Left colon (tissue), 2 donors: ENCODE measurements around the gene SLC25A39. TPM values are rescaled to one million over a fixed set of nuclear protein-coding genes. Genes with fewer than 3 reads are reported as not detected.
"Not testable (repeated sequence)": the region's sequence is repeated elsewhere in the genome, so short reads cannot be mapped to it uniquely, and the experiment has no call there.

Experiments
- ATAC-seq: fragments of 200-7000 bp; cut with Tn5 transposase; one replicate; pipeline ENCODE4 v1.9.1; 2020; ENCODE audit warnings: mild to moderate bottlenecking, moderate library complexity
- DNase-seq, 2 donors: peaks; one replicate each; pipeline ENCODE4 v3.0.0-alpha.2; 2020
- intact Hi-C, 2 donors: fragments of 100-400 bp; cut with DNase I in 1 of 2; cut with micrococcal nuclease in 1 of 2; formaldehyde crosslinking; loops; one replicate each; pipeline versions ENCODE4 v1.11.2 to v1.14.0; 2022; cut with DNase I, micrococcal nuclease
- total RNA-seq, 2 donors: library from RNA; stranded (reverse); fragmentation: NEBNext Ultra II Directional; extraction: Animal tissue kit (Norgen Biotek cat#: 25700); gene quantifications; one replicate each; pipeline ENCODE4 v1.2.1, GENCODE V29; 2021
- donor health status: DM: no; HTN: no; CAD: no.
- donor health status: DM: yes; HTN: yes; CAD: no.

The SLC25A39 gene
- total RNA-seq, 2 donors from 2014 or later, result 137 to 148 TPM

DNA sequence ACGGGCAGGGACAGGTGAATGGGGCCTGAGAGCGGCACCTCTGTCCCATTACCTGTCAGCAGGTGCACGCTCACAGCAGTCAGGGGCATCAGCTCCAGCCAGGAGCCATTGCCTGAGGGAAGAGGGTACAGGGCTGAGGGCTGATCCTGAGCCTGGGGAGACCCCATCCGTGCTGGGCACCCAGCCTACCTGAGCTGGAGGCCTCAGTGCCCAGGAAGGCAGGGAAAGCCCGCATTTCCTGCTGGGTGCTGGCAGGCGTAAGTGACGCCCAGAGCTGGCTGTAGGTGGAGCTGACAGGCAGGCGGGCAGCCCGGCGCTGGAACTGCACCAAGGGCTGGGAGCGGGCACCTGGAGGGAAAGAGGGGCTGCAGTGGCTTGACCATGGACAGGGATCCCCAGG lies 31.6 kb upstream of the SLC25A39 start:
- intact Hi-C loops, result no loop called here
- DNase-seq (no peak), ATAC-seq (peak; percentile 62)

DNA sequence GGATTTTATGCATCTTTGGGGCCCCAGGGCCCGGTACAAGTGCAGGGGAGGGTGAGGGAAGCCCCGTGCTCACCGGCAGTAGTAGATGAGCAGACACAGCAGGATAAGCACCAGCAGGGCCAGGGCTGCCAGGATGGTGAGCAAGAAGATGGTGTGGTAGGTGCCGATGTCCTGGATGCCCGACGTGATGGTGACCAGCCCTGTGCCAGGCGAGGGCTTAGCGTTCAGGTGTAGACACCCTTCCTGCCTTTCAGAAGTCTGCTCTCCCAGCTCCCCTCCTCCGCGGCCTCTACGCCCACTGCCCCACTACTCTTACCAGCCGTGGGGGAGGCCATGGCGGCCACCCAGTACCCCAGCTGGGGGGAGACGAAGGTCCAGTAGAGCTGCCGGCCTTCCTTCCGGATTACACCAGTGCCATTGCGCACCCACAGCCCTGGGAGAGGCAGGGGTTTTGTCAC lies 31.0 kb upstream of the SLC25A39 start:
- no peak for DNase-seq
- ATAC-seq, result no peak
- intact Hi-C loops, result no loop called here

DNA sequence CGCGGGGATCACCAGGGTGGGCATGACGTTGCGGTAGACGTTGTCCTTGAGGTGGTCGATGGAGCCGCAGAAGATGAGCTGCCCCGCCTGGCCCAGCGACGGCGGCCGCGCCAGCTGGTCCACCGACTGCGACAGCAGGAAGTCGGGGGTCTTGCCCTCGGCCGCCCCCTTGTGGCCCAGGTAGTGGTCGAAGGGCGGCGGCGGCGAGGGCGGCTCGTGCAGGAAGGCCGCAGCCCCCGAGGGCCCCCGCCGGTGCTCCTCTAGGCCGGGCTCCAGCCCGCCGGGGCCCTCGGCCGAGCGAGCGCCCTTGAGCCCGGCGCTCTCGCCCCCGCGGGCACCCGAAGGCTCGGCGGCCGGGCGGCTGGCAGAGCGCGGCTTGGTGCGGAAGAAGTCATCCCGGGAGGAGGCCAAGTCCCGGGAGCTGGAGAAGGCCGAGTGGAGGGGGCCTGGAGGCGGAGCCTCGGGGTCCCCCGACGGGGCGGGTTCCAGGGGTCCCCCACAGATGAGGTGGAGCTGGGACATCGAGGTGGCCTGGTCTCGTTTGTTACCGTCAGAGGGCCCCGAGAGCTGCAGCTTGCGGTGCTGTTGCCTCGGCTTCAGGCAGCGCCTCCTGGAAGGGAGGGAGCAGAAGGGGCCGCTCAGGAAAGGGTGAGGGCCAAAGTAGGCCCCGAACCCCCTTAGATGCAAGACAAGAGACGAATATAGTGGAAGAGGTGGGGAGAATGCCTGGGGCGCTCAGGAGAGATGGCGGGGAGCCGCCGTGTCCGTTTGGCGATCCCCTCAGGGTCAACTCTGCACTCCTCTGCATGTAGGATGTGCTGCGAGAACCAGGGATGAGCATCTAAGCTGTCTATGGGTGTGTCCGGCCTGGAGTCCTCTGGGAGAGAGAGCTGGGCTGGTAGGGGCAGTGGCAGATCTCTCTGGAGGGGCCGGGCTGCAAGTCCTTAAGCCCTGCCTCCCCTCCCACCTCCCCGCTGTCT lies 30.2 kb upstream of the SLC25A39 start:
- DNase-seq (peak in 1 of 2 donors; percentile 79), ATAC-seq (no peak)
- intact Hi-C loops, result no loop called here

DNA sequence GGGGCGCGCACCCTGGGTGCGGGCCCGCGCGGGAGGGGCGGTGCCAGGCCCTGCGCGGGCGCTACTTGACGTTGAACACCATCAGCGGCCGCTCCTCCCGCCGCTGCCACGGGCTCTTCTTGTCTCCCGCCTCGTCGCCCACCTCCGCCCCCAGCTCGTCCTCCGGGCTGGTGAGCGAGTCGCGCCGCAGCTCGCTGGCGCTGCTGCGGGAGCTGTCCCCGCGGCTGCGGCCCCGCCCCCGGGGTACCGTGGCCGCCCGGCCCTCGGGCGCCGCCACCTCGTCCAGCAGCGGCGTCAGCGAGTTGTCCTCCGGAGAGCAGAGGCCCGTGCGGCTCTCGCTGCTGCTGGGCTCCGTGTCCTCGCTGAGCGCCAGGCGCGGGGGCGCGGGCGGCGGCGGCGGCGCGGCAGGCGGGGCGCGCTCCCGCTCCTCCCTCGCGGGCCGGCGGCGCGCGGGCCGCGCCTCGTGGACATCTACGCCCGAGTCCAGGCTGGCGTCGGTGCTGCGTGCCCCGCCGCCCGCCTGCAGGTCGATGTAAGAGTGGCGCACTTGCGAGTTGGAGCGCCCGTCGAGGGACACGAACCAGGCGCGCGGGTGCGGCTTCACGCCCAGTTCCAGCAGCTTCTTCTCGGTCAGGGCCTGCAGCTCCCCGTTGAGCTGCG lies 29.2 kb upstream of the SLC25A39 start:
- intact Hi-C loops, result no loop called here
- DNase-seq, result peak in 1 of 2 donors; percentile 47
- peak; percentile 49 for ATAC-seq

DNA sequence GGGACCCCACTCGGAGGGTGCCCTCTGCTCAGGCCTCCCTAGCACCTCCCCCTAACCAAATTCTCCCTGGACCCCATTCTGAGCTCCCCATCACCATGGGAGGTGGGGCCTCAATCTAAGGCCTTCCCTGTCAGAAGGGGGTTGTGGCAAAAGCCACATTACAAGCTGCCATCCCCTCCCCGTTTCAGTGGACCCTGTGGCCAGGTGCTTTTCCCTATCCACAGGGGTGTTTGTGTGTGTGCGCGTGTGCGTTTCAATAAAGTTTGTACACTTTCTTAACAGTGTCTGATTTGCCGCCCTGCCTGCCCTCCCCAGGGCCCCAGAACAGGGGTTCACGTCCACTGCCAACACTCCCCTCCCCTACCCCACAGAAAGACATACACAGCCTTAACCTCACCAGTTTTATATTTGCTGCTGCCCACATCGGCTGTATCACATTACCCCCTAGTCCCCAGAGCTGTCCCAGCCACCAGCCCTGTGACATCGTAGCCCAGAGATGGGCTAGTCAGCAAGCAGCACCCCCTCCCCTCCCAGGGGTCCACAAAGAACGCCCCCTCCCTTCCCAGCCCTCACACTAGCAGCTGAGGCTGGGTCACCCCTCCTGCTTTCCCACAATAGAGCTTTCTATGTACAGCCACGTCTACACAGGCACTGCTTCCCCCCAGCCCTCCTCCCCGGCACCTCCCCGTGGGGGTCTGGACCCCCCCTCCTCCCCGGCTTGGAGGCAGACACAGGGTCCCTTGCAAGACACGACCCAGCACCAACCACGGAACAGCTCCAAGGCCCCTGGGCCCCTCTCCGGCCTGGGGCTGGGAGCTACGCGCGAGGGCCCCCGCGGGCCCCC lies 28.4 kb upstream of the SLC25A39 start:
- no peak for ATAC-seq
- no peak for DNase-seq
- intact Hi-C loops, result no loop called here

DNA sequence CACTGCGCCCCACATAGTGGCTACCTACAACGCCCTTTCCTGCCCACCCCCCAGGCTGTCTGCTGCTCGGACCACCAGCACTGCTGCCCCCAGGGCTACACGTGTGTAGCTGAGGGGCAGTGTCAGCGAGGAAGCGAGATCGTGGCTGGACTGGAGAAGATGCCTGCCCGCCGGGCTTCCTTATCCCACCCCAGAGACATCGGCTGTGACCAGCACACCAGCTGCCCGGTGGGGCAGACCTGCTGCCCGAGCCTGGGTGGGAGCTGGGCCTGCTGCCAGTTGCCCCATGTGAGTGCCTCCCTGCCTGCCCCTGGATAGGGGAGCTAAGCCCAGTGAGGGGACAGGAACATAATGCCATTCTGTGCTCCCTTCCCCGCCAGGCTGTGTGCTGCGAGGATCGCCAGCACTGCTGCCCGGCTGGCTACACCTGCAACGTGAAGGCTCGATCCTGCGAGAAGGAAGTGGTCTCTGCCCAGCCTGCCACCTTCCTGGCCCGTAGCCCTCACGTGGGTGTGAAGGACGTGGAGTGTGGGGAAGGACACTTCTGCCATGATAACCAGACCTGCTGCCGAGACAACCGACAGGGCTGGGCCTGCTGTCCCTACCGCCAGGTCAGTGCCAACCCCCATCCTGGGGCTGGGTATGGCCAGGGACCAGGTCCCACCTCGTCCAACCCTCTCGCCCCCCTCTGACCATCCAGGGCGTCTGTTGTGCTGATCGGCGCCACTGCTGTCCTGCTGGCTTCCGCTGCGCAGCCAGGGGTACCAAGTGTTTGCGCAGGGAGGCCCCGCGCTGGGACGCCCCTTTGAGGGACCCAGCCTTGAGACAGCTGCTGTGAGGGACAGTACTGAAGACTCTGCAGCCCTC lies 27.6 kb upstream of the SLC25A39 start:
- DNase-seq (no peak), ATAC-seq (no peak)
- intact Hi-C loops, result no loop called here

DNA sequence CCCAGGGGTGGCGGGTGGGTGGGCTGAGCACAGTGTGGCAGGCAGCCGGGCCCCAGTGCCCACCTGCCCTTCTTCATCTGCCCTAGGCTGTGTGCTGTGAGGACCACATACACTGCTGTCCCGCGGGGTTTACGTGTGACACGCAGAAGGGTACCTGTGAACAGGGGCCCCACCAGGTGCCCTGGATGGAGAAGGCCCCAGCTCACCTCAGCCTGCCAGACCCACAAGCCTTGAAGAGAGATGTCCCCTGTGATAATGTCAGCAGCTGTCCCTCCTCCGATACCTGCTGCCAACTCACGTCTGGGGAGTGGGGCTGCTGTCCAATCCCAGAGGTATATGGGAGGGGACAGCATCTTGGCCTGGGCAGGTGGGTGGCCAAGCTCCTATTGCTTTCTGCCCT lies 26.8 kb upstream of the SLC25A39 start:
- intact Hi-C loops, result no loop called here
- ATAC-seq (no peak), DNase-seq (no peak)

DNA sequence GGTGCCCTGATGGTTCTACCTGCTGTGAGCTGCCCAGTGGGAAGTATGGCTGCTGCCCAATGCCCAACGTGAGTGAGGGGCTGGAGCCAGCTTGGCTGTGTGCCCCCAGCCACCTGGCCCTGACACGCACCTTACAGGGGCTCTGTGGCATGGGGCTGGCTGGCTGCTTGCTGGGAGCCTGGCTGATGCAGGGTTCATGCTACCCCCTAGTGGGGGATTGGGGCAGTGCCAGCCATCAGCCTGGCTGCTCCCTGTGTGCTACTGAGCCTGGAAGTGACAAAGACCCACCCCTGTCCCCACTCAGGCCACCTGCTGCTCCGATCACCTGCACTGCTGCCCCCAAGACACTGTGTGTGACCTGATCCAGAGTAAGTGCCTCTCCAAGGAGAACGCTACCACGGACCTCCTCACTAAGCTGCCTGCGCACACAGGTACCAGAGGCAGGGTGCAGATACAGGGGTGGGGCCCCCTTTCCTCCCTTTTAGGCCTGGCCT lies 26.2 kb upstream of the SLC25A39 start:
- peak; percentile 67 for ATAC-seq
- peak in 1 of 2 donors; percentile 77 for DNase-seq
- intact Hi-C loops, result no loop called here

DNA sequence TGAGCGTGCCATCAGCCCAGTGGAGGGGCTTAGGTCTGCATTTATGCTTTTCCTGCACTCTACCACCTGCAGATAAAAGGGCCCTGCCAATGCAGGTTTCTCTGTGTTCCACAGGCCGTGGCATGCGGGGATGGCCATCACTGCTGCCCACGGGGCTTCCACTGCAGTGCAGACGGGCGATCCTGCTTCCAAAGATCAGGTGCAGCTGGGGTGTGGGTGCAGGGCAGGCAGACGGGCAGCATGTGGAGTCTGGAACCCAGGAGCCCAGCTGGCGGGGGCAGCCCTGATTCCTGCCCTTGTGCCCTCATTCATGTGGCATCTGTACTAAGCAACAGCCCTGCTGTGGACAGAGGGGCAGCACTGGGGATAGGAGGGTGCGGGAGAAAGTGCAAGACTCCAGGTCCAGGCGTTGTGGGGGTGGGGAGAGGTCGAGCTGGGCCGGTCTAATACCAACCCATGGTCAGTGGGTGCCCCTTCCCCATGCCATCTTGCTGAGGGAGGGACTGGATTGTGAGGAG lies 25.0 kb upstream of the SLC25A39 start:
- no peak for ATAC-seq
- no peak for DNase-seq
- intact Hi-C loops, result no loop called here

DNA sequence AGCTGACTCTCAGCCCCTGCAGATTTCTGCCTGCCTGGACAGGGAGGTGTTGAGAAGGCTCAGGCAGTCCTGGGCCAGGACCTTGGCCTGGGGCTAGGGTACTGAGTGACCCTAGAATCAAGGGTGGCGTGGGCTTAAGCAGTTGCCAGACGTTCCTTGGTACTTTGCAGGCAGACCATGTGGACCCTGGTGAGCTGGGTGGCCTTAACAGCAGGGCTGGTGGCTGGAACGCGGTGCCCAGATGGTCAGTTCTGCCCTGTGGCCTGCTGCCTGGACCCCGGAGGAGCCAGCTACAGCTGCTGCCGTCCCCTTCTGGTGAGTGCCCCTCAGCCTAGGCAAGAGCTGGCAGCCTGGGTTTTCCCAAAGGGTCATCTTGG lies 24.4 kb upstream of the SLC25A39 start:
- intact Hi-C loops, result no loop called here
- DNase-seq (no peak), ATAC-seq (no peak)

DNA sequence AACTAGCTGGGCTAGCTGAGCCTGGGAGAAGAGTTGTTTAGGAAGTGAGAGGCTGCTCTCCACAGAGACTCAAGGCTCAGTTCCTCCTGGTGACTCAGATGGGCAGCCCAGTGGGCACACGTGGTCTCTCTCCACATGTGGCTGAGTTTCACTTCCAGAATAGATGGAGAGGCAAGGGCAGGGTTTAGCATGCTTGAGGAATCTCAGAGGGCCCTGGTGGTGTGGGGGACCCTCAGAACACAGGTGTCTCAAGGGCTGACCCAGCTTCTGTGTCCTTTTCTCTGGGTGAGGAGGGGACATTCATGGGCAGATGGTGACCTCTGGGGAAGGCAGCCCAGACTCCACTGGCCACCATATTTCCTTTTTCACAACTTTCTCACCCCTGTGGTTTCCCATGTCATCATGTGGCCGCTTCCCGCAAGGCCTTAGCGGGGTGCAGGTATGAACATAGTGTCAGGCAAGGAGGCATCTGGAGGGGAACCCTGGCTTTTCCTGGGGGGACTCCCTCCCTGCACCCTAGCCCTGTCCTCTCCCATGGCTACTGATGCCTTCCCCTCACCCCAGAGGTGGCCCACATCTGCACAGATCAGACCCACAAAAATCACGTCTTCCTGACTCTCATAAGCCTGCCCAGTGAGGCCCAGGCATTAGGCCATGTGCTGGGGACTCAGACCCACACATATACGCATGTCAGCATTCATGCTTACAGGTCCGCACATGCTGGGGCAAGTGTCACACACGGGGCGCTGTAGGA lies 23.8 kb upstream of the SLC25A39 start:
- intact Hi-C loops, result no loop called here
- DNase-seq, result peak in 1 of 2 donors; percentile 43
- no peak for ATAC-seq

DNA sequence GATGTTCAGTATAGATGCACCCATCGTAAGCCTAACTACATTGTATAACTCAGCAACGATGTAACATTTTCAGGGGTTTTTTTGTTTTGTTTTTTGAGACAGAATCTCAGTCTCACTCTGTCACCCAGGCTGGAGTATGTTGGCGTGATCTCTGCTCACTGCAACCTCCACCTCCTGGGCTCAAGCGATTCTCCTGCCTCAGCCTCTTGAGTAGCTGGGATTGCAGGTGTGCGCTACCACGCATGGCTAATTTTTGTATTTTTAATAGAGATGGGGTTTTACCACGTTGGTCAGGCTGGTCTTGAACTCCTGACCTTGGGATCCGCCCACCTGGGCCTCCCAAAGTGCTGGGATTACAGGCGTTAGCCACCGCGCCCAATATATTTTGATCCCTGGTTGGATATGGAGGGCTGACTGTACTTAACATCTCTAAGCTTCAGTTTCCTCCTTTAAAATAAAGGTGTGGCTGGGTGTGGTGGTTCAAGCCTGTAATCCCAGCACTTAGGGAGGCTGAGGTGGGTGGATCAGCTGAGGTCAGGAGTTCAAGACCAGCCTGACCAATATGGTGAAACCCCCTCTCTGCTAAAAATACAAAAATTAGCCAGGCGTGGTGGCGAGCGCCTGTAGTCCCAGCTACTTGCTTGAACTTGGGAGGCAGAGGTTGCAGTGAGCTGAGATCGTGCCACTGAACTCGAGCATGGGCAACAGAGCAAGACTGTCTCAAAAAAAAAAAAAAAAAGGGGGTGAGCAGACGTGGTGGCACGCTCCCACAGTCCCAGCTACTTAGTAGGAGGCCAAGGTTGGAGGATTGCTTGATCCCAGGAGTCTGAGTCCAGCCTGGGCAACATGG lies 22.8 kb upstream of the SLC25A39 start:
- intact Hi-C loops, DNase-seq, ATAC-seq: not testable (repeated sequence)

DNA sequence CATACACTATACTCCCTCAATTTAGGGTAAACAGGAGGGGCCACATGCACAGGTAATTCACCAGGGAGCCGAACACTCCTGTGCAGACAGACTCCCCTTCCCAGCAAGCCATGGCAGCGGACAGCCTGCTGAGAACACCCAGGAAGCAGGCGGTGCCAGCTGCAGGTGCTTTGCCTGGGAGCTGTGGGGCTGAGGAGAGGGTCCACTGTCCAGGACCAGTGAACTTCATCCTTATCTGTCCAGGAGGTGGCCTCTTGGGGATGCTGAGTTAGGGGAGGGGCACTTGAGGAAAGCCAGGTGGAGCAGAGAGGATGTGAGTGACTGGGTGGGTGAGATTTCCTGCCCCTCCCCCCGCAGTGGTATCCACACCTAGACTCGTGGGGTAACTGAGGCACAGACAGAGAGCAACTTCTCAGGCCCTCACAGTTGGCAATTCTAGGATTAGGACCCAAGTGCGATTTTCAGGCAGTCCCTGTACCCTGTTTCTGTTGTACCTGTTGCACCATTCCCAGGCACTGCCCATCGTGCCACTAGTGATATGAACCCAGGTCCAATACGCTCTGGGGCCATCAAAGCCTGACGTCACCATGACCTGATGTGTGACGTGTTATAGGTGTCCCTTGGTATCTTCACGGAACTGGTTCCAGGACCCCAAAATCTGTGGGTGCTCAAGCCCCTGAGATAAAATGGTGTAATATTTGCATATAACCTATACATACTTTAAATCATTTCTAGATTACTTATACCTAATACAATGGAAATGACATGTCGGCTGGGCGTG lies 21.6 kb upstream of the SLC25A39 start:
- no peak for ATAC-seq
- no peak for DNase-seq
- intact Hi-C loops, result no loop called here

DNA sequence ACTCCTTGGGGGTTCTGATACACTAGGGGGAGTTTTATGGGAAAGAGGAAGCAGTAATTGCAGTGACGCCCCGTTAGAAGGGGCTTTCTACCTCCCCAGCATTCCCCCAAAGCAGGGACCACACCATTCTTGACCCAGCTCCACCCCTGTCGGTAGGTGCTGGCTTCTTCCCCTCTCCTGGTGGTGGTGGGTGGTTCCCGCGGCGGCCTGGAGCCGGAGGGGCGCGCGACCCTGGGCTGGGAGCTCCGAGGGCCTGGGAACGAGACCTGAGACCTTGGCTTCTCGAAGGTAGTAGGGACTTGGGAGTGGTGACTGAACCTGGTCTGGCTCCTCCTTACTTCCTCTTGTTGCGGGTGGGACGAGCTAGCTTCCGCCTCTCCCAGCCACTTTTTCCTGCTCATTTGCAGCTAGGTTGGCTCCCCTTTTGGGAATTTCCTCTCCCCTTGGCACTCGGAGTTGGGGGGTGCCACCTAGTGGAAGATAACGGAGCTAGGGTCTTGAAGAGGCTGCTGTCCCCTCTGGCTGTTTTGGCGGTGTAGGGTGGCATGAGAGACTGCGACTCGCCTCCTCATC lies 20.9 kb upstream of the SLC25A39 start:
- intact Hi-C loops, result no loop called here
- peak; percentile 63 to 71 for DNase-seq
- peak; percentile 80 for ATAC-seq

DNA sequence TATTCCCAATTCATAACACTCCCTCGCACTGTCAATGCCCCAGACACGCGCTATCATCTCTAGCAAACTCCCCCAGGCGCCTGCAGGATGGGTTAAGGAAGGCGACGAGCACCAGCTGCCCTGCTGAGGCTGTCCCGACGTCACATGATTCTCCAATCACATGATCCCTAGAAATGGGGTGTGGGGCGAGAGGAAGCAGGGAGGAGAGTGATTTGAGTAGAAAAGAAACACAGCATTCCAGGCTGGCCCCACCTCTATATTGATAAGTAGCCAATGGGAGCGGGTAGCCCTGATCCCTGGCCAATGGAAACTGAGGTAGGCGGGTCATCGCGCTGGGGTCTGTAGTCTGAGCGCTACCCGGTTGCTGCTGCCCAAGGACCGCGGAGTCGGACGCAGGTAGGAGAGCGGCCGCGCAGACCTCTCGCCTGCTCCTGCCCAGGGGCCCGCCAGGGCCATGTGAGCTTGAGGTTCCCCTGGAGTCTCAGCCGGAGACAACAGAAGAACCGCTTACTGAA lies 20.4 kb upstream of the SLC25A39 start, which contains the start of gene GRN:
Gene GRN, plus strand, starts transcription at position 364 of the 515 bp plus-strand sequence. CDS start 3,863 bp downstream, outside the sequence.
- ATAC-seq, result peak; percentile 95
- intact Hi-C loops, result no loop called here
- peak; percentile 91 to 96 for DNase-seq
